ENCODE data around the gene TAS1R3. TPM values are rescaled to one million over a fixed set of nuclear protein-coding genes. Genes with fewer than 3 reads are reported as not detected.

The TAS1R3 gene
- total and polyA plus RNA-seq, 12 donors, result 0.05 to 0.86 (median 0.56) TPM

DNA sequence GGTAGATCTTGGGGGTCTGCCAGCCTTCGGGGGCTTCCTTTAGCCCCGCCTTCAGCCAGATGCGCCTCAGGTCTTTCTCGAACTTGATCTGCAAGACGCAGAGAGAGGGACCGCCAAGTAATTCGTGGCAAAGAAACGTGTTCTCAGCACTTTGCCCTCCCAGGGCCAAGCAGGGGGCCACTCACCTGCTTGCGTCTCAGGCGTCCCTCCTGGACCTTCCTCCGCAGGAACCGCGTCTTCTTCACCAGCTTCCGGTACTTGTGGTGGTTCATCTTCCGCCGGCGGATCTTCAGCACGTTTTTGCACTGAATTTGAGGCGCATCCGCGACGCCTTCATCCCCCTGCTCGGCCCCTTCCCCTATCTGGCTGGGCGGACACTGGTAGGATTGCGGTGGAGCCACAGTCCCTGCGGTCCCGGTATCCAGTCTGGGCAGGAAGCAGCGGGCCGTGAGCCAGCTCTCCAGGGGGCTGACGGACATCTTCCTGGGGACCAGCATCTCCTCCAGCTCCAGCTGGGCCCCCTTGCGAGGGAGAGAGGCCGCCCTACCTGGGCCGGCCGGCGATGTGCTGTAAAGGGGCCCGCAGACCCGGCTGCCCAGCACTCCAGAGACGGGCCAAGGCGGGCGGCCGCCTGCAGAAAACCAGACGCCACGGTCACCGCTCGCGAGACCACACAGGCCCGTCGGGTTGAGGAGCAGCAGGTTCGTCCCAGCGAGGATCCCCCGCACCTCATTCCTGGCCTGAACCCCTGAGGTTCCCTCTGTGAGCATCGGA lies 42.9 kb downstream of the TAS1R3 start:
- intact Hi-C loops (cut with DNase I), result no loop called here
- Histone ChIP-seq H3K27ac (peak overlapping the region in 3 of 5 donors; percentile 88 to 94 (median 90)), H3K4me3 (peak overlapping the region in 3 of 4 donors; percentile 65 to 83 (median 79)), H3K36me3 (replicated peaks in 1 of 2) (peaks cover 0 to 10% of the 10 kb centered on the region in 2 donors), H3K9me3 (replicated peaks in 1 of 3) (no peaks in the 10 kb centered on the region), H3K4me1 (replicated peaks in 1 of 2) (peaks cover 7 to 31% of the 10 kb centered on the region in 2 donors), H3K27me3 (no peaks in the 10 kb centered on the region)
- WGBS, 4 donors, result 46 to 82% (median 50%) methylated on average over 30 to 52 of the region's 52 CpGs
- DNase-seq, result peak in 1 of 7 donors; percentile 36
- TF ChIP-seq CTCF (IDR thresholded peaks at IDR 0.05) (no peak), POLR2A (IDR thresholded peaks at IDR 0.05) (no peak)

DNA sequence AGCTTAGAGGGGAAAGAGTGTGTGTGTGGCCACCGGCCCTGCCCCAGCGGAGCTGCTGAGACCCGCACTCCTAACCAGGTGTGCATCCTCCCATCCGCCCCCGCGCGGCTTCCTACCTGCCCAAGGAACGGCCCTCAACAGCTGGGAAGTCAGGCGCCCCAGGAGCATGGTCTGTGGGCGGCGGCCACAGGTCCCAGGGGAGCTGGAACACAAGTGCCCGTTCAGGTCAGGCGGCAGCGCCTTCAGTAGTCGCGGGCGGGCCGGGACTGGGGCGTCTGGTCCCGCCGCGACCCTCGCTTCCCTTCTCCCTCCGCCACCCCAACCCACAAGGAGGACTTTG lies 43.5 kb downstream of the TAS1R3 start:
- H3K9me3 ChIP-seq (replicated peaks in 1 of 3), result no peaks in the 10 kb centered on the region
- WGBS, 4 donors, result 1% methylated on average over 24 of the region's 24 CpGs; no CpG with 5 or more reads in 2 of the 4 donors
- peak overlapping the region; percentile 87 to 94 (median 90) for H3K27ac ChIP-seq
- H3K4me3 ChIP-seq, result peak overlapping the region; percentile 52 to 83 (median 72)
- TF ChIP-seq POLR2A (IDR thresholded peaks at IDR 0.05) (no peak), CTCF (IDR thresholded peaks at IDR 0.05) (no peak)
- no peaks in the 10 kb centered on the region for H3K27me3 ChIP-seq
- H3K4me1 ChIP-seq (replicated peaks in 1 of 2), result peaks cover 7 to 31% of the 10 kb centered on the region in 2 donors
- no peak for DNase-seq
- H3K36me3 ChIP-seq (replicated peaks in 1 of 2), result peaks cover 0 to 10% of the 10 kb centered on the region in 2 donors
- intact Hi-C loops (cut with DNase I), result no loop called here

DNA sequence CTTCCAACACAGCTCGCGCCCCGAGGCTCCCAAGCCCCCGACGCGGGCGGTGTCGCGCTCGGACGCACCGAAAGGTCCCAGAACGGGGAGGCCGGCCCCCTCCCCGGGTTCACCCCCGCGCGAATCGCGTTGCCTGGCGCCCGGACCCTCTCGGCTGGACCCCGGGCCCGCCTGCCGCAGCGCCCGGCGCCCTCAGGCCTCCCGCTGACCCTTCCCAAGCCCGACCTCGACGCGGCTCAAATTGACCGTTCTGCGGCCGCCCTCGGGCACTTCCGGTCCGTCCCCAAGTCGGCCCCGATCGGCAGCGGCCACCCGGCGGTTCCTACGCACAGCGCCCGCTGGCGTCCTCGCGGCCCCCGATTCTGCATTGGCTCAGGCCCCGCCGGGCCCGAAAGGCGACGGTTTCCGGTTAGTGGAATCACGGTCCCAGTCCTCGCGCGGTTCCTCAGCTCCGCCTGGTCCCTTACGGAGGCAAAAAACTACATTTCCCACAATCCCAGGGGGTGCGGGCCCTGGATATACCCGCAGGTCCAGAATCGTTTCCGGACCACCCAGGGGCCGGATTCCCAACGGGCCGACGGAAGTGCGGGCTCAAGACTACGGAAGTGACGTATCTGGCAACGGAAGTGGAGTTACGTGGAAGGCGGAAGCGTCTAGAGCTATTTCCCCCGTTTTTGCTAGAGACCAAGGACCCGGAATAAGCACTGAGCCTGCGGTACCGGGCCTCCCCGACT lies 44.0 kb downstream of the TAS1R3 start, which contains the start of gene AURKAIP1:
Gene AURKAIP1, minus strand, starts transcription at position 279 of the 734 bp plus-strand sequence. CDS start 451 bp downstream, outside the sequence.
- 0 to 1% (median 1%) methylated on average over 46 to 85 of the region's 85 CpGs; no CpG with 5 or more reads in 1 of the 4 donors for WGBS, 4 donors
- TF ChIP-seq POLR2A (IDR thresholded peaks at IDR 0.05) (peak; percentile 55 to 65), CTCF (IDR thresholded peaks at IDR 0.05) (peak in 3 of 6 experiments; percentile 30 to 47 (median 37))
- intact Hi-C loops (cut with DNase I), result no loop called here
- H3K9me3 ChIP-seq (replicated peaks in 1 of 3), result no peaks in the 10 kb centered on the region
- H3K27ac ChIP-seq, result peak within 1 kb of the TSS; percentile 87 to 94 (median 90)
- peak; percentile 98 to 99 (median 99) for DNase-seq
- H3K4me1 ChIP-seq (replicated peaks in 1 of 2), result peaks cover 7 to 31% of the 10 kb centered on the region in 2 donors
- H3K36me3 ChIP-seq (replicated peaks in 1 of 2), result peaks cover 0 to 10% of the 10 kb centered on the region in 2 donors
- H3K27me3 ChIP-seq, result no peaks in the 10 kb centered on the region
- peak within 1 kb of the TSS; percentile 52 to 83 (median 72) for H3K4me3 ChIP-seq

Measured in adrenal gland (tissue), 12 donors.